Stomach (tissue), 4 donors: ENCODE measurements around the gene CFAP52.

ENCODE experiments used
- EP300 ChIP-seq: sonication (generic); formaldehyde crosslinking; IDR thresholded peaks from one replicate; pipeline ENCODE4 v1.6.1; 2017; ENCODE audit warnings: antibody characterized with exemption
- POLR2AphosphoS5 ChIP-seq, 3 donors: sonication (generic); formaldehyde crosslinking; IDR thresholded peaks; one replicate each; pipeline ENCODE4 v1.6.1; 2016; ENCODE audit warnings: antibody characterized with exemption in 3 of 3

DNA sequence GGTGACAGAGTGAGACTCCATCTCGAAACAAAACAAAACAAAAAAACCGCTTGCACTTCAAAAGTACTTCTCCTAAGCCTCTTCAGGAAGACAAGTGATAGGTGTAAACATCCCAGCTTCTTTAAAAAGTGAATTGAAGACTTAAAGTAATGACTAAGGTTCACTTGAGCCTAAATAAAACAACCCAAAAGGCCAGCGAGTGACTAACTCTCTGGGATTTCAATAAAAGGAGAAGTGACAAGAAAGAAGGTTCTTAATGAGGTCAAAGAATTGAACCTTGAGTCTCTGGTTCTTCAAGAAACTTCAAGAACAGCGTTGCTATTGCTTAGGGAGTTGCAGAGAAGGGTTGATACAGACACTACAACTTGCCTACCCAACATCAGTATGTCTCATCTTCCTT lies 43.0 kb upstream of the CFAP52 start:
- TF ChIP-seq EP300, result no peak
- no peak for TF ChIP-seq POLR2AphosphoS5 (IDR thresholded peaks at IDR 0.05)
